DMS53 (cell line): Measurements from ENCODE around the gene TMEM183A.

ENCODE experiments used
- DNase-seq: peaks from one replicate; lab custom pipeline; 2025; lab: John Stamatoyannopoulos, UW

The TMEM183A gene

DNA sequence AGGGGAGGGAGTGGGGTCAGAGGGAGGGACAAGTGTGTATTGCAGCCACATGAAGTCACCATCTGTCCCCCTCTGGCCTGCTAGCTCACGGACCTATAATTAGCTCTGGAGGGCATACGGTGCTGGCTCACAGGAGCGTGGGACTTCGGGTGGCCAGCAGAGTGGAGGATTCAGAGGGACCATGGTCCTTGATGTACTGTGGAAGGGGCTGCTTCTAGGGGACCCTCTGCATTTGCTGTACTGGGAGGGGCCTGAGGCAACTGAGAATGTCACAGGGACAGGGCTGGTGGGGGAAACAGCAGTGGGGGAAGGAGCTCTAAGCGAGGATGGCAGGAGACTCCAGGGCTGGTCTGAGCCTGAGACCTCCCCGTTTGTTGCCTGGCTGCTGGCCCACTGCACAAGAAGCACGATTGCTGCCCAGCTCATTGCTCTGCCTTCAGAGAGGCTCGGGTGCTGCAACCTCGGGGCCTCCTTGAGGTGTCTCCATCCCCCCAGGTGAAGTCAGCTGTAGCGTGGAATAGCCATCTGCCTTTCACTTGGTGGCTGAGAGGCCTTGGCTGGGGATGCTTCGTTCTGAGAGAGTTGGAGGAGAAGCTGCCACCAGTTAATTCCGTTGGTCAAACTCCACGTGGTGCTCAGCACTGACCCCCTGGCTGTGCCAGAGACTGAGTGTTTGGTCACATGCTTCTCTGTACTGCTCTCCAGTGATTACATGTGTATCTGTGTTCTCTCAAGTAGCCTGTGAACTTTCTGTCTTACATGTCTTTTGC, 21.8 kb downstream of the TMEM183A start:
- no peak for DNase-seq

DNA sequence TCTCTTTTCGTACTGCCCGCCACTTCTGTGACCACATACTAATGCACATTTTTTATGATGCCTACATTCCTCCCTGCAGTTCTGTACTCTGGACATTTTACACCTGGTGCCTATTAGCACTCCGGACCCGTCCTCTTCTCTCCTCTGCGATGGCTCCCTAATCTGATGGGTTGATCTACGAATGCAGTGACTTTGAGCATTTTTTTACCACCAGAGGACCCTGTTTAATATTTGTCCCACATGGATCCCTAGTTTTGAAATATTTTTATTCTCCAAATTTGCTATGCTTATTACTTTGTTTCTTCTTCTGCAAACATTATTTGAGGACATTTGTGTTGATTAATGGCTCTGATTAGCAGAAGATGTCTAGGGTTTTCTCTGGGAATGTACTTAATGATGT, 24.3 kb downstream of the TMEM183A start:
- DNase-seq: peak; percentile 44

DNA sequence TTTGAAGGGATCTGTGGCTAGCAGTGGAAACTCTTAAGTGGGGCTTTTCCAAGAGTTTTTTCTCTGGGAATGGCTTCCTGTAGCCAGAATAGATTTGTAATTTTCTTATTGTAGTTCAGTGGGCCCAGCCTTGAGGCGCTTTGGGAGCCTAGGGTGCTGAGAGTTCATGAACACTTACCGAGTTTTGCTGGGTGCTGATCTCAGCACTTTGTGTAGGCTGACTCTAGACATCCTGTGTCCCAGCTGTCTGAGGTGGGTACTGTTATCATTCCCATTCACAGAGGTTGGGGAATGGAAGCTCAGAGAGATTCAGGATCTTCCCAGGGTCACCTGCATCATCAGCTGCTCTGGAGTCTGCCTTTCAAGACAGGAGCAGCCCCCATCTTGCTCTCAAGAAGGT, 26.1 kb downstream of the TMEM183A start:
- no peak for DNase-seq

DNA sequence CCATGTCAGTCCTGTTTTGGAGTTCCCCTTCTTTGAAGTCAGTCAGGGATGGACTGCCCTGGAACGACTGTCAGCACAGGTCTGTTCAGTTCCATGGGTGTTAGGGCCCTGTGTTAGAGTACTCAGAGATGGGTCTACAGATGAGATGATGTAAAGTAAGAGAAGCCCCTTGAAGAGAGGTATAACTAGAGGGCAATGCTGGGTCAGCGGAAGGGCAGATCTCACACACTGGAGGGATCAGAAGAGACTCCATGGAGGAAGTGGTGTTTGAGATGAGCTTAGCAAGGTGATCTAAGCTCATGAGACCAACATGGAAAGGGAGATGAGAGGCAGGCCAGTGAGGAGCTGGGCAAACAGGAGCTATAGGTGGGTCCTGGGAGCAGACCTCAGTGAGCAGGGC, 26.7 kb downstream of the TMEM183A start:
- DNase-seq: no peak

- no peak for DNase-seq
Observed at GRCh38 chr1:203034422-203035110, 27.4 kb downstream of the TMEM183A start.

GRCh38 chr1:203035111-203036000, 28.2 kb downstream of the TMEM183A start:
- DNase-seq: no peak

DNA sequence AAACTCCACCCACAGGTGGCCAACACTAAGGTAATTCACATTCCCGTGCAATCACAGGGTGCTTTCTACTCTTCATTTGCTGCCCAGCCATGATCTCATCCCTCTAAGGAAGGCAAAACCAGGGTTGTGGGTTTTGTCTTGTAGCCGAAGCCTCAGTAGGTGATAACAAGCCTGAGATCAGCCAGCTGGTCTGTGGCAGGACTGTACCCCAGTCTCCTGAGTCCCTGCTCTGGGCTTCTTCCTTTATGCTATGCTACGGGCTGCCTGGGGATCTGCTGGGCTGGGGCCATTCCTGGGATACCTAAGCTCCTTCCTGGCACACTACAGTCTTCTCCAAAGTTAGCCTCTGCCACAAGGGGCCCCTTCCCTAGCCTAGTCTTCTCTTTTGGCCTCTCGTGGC, 29.0 kb downstream of the TMEM183A start:
- DNase-seq: no peak

GRCh38 chr1:203036537-203036936, 29.4 kb downstream of the TMEM183A start:
- DNase-seq: no peak

DNA sequence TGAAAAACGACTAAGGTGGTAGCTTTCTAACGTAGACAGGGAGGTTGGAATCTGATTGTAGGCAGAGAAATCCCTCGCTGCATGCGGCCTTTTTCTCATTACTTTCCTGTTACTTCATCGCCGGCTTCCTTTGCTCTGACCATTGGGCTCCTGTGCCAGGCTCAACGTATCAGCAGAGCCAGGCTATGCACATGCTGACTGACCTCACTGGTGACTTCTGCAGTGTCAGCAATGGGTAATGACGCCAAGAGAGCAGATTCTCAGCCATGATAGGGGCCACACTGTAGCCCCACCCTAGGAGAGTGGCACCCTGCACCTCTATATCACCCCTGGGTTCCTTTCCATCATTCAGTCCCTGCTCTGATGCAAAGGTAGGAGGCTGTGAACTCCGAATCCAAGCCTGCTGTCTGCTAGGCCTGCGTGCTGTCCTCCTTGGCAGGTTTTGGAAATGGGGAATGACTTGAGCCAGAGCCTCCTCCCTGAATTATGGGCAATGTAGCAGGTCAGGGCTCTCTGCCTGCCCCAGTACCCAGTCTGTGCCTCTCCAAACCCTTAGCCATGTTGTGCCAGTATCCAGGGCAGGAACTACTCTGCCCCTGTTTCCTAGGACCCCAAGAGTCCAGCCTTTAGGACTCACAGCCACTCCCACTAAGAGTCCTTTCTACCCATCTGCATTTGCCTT, 30.5 kb downstream of the TMEM183A start:
- DNase-seq: no peak

DNA sequence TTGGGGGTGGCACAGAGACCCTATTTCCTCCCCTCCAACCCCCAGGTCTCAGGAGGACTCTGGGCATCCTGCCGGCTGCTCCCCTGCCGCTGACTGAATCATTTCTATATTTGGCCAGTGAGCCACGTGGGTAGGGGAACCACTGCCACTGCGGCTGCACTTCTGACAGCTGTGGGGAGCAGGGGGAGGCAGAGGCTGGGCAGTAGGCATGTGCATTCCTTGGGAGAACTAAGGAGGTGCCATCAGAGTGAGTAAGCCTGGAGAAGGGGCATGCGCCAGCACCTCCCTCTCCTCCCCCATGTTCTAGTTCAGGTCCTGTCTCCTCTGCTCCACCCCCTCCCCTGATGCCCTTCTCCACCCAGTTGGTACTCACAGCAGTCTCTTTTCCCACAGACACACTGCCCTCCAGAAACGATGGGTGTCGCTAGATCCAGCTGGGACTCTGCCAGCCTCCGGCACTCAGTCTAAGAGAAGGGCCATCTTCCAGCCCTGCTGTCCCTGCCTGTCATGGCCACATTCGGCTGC, 31.1 kb downstream of the TMEM183A start:
- peak; percentile 55 for DNase-seq

- peak; percentile 89 for DNase-seq
Observed at GRCh38 chr1:203038891-203039608, 31.9 kb downstream of the TMEM183A start.

- DNase-seq: peak; percentile 73
Observed at GRCh38 chr1:203039609-203040512, 32.7 kb downstream of the TMEM183A start.

DNA sequence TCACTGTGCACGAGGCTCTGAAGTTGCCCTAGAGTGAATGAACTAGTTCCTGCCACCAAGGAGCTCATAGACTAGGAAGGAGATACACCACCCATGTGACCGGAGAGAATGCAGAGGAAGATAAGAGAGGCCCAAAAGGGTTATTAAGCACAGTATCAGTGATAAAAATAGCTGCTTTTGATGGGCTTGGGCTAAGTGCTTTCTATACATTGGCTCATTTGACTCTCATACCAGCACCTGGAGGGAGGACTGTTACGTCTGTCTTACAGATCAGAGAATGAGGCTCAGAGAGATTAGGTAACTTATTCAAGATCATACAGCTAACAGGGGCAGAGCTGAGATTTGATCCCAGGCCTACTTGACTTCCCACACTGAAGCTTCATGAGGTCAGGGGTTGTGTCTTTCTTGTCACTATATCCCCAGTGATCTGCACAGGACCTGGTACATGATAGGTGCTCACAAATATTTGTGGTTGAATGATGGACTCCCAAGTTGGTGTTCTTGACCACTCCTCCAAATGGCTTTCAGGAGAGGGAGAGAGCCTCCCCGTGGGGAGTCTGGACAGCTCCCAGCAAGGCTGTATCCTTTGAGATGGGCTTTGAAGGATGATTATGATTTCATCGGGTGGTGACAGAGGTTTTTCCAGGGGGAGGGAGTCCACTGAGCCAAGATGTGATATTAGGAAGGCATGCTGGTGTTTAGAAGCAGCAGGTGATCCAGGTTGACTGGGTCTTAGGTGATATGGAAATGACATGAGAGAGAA, 33.5 kb downstream of the TMEM183A start:
- DNase-seq: no peak

DNA sequence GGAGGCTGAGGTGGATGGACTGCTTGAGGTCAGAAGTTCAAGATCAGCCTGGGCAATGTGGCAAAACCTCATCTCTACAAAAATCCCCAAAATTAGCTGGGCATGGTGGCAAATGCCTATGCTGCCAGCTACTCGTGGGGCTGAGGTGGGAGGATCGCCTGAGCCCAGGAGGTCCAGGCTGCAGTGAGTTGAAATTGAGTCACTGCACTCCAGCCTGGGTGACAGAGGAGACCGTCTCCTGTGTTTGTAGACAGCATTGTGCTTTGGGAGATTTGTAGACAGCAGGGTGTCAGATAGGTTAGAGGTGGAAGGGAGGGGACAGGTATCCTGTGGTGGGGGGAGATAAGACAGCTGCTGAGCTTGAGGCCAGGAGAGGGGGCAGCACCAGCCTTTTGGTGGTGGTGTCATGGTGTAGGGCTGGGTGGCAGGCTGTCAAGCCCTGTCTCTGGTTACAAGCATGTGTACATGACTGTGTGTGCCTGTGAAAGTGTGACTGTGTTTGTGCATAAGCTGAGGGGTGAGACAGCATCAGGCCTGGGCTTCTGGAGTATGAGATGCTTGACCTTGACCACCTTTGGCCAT, 34.3 kb downstream of the TMEM183A start:
- DNase-seq: no peak

DNA sequence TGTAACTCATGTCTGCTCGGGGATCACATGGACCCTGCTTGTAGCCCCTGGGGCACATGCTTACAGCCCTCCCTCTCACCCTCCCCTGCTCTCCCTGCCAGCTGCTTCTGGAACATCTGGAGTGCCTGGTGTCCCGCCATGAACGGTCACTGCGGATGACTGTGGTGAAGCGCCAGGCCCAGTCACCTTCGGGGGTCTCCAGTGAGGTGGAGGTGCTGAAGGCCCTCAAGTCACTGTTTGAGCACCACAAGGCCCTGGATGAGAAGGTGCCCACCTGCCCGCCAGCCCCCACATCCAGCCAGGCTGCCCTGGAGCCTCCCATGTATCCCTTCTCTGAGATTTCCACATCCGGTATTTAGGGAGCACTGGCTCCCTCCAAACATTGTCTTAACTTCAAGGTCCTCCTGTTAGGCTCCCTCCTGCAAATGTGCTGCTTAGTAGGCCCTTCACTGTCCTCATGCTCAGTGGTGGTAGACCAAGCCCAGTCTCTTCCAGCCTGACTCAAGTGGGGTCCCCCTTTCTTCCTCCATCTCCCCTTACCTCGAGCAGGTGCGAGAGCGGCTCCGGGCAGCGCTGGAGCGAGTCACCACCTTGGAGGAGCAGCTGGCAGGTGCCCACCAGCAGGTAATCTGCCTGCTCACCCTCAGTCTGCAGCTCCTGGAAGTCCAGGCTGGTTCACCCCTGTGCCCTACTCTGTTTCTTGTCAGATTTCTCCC, 36.8 kb downstream of the TMEM183A start:
- DNase-seq: no peak

GRCh38 chr1:203044546-203045250, 37.5 kb downstream of the TMEM183A start:
- DNase-seq: no peak

DNA sequence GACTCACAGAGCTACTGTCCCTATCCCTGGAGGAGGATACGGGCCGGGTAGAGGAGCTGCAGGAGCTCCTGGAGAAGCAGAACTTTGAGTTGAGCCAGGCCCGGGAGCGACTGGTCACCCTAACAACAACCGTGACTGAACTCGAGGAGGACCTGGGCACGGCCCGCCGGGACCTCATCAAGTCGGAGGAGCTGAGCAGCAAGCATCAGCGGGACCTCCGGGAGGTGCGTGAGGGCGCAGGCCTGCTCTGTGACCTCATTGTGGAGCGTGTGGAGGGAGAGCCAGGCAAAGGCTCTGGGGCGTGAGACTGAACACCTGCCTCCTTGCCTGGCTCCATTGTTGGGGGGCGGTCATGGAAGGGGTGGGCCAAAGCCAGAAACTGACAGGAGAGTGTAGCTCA, 38.2 kb downstream of the TMEM183A start:
- DNase-seq: no peak
